Adipose tissue (tissue), 3 donors: Measurements from ENCODE around the gene LBHD2. TPM values are rescaled to one million over a fixed set of nuclear protein-coding genes. Genes with fewer than 3 reads are reported as not detected.

Experiments
- H3K27ac ChIP-seq: one replicate; pipeline ENCODE4 v1.5.1; 2013; ENCODE audit warnings: low read depth, low read length
- WGBS, 3 donors: extraction: QIAGEN DNeasy Blood & Tissue Kit; methylation state at CpG; one replicate each; pipeline ENCODE4 v1.1.7; 2013; 5-methylcytosine and 5-hydroxymethylcytosine counted together
- polyA plus RNA-seq, 3 donors: library from polyadenylated mRNA; stranded (reverse); fragments of 200-250 nt; gene quantifications; one replicate each; pipeline ENCODE4 v1.2.3, GENCODE V29; 2013
- donor health status: healthy with polysubstance abuse.
- donor health status: Bipolar disorder and iron deficiency.
- donor health status: healthy.

The LBHD2 gene
- polyA plus RNA-seq, 3 donors, result 0.09 to 3.6 (median 1.2) TPM

DNA sequence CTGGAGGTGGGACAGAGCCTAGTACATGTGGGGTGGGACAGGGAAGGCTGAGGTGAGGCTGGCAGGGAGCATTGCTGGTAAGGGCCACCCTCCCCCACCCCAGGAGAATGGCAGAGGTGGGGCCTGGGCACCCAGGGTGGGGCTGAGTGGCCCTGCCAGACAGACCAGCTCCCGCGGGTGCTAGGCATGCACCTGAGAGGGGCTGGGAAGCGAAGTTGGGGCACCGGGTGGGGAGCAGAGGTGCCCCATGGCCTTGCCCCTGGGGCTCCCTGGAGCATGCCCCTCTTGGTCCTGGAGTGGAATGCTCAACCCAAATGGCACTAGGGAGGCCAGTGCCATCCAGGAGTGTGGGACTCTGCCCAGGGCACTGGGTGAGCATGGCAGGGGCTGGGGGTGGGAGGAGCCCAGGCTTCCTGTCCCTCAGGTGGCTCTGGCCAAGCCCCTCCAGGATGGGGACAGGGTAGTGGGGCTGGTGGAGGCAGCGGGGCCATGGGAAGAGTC, 40.5 kb downstream of the LBHD2 start:
- H3K27ac ChIP-seq, result no peak overlapping the region
- WGBS, 3 donors, result 75 to 83% (median 77%) methylated on average over 5 of the region's 5 CpGs

- no peak overlapping the region for H3K27ac ChIP-seq
- 80 to 97% (median 82%) methylated on average over 13 of the region's 13 CpGs for WGBS, 3 donors
Observed at GRCh38 chr14:103125098-103126070, 41.4 kb downstream of the LBHD2 start.

DNA sequence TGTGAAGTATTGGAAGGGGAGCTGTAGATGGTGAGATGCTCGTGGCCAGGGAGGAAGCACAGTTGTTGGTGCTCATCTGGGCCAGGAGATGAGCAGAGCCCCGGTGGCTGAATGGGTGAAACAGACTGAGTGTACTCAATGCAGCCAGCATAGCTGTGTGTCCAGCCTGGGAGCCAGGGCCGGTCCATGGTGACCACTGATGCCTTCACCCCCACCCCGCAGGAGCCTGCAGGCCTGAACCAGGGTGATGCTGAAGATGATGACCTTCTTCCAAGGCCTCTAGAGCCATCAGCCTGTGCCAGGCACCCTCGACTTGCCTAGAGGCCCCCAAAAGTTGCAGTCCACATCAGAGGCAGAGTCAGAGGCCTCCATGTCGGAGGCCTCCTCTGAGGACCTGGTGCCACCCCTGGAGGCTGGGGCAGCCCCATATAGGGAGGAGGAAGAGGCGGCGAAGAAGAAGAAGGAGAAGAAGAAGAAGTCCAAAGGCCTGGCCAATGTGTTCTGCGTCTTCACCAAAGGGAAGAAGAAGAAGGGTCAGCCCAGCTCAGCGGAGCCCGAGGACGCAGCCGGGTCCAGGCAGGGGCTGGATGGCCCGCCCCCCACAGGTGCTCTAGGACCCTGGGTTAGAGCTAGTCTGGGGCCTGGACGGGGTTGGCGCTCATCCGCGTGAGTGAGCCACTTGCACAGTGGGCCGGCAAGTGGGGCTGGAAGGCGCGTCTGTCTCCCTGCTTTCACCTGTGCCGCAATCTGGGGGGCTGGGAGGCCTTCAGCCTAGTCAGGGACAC, 42.3 kb downstream of the LBHD2 start:
- H3K27ac ChIP-seq, result no peak overlapping the region
- WGBS, 3 donors, result 75 to 84% (median 77%) methylated on average over 22 of the region's 22 CpGs

GRCh38 chr14:103126873-103127304, 42.9 kb downstream of the LBHD2 start:
- 17 to 83% (median 80%) methylated on average over 37 to 62 of the region's 62 CpGs for WGBS, 3 donors
- no peak overlapping the region for H3K27ac ChIP-seq

DNA sequence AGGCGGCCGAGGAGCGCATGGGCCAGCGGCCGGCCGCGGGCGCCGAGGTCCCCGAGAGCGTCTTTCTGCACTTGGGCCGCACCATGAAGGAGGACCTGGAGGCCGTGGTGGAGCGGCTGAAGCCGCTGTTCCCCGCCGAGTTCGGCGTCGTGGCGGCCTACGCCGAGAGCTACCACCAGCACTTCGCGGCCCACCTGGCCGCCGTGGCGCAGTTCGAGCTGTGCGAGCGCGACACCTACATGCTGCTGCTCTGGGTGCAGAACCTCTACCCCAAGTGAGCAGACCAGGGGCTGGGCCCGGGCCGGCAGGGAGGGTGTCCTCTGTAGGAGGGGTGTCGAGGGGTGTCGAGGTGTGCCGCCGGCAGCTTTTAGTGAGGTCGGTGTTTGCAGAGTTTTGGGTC, 43.3 kb downstream of the LBHD2 start:
- no peak overlapping the region for H3K27ac ChIP-seq
- WGBS, 3 donors, result 47 to 84% (median 74%) methylated on average over 32 to 39 of the region's 39 CpGs

DNA sequence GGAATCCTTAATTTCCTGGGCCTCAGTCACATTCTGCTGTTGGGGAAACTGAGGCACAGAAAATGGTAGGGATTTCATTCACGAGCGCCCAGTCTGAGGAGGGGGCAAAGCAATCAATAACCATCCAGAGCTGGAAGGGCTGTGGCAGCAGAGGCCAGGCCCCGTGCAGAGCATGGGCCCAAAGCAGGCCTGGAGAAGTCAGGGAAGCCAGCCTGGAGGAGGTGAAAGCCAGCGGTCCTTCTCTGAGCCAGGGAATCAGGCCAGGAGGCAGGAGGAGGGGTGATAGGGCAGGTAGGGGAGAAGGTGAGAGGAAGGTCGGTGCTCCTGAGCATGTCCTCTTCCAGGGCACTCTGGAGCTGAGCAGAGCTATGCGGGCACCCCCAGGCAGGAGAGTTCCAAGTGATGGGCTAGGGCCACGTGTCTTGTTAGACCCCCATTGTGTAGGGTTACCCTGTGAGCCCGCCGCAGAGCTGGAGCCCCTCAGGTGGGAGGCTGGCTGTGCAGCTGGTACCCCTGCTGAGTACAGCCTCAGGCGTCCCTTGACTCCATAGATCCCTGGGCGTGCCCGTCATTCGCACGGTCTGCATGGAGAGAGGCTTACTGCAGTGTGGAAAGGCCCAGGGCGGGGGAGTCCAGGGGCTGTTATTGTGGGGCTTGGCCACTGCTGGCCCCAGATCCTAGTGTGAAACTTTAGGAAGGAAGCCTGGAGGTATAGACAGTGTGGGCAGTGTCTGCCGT, 44.0 kb downstream of the LBHD2 start:
- no peak overlapping the region for H3K27ac ChIP-seq
- WGBS, 3 donors, result 86 to 92% (median 88%) methylated on average over 16 of the region's 16 CpGs

DNA sequence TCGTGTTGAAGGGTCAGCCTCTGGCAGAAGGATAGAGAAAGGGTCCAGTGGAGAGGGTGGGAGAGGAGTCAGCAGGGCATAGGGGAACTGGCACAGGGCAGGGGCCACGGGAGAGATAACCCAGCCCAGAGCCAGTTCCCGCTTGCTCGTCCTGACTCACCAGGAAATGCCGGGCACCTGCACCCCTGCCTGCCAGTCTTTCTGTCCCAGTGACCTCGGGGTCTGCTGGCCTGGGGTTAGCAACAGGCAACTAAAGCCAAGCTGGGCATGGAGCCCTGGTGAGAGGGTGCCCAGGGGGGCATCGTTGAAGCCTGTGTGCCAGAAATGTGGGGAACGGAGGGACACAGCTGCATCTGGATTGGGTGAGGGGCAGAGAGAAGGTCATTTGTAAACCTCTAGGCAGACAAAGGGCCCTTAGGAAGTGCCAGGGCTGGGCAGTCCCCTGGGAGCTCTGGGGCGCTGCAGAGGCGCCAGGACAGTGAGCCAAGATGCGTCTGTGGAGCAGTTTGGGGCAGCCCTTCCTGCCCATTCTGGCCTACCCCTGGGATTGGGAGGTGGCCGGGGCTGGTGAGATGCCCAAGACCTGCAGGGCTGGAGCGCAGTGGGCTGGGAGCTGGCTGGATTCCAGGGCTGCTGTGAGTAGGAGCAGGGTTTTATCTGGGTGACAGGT, 44.8 kb downstream of the LBHD2 start:
- H3K27ac ChIP-seq, result no peak overlapping the region
- 51 to 60% (median 59%) methylated on average over 13 of the region's 13 CpGs for WGBS, 3 donors

GRCh38 chr14:103129301-103130016, 45.4 kb downstream of the LBHD2 start:
- WGBS, 3 donors, result 91 to 96% (median 92%) methylated on average over 12 of the region's 12 CpGs
- no peak overlapping the region for H3K27ac ChIP-seq

DNA sequence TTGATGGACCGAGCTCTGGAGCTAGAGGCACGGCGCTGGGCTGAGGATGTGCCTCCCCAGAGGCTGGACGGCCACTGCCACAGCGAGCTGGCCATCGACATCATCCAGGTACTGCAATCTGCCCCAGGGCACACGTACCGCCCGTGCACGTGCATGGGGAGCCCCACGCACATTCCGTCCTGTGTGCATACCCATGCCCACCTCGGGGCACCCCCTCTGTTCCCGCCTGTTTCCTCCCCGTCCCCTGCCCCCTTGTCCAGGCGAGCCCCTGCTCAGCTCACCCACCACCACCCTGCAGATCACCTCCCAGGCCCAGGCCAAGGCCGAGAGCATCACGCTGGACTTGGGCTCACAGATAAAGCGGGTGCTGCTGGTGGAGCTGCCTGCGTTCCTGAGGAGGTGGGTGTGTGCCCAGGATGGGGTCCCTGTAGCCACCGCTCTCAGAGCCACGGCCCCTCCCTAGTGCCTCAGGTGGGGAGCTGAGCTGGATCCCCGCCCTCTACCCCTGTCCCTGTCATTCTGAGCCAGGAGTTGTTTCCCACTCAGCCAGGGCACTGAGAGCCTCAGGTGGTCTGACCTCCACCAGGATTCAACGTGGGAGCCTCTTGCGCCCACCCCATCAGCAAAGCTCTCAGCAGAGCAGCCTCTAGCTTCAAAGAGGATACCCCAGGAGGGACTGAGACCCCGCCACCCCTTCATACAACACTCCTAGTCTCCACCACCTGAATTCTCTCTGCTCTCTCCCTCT, 46.2 kb downstream of the LBHD2 start:
- WGBS, 3 donors, result 90 to 92% (median 90%) methylated on average over 25 to 26 of the region's 26 CpGs
- no peak overlapping the region for H3K27ac ChIP-seq

DNA sequence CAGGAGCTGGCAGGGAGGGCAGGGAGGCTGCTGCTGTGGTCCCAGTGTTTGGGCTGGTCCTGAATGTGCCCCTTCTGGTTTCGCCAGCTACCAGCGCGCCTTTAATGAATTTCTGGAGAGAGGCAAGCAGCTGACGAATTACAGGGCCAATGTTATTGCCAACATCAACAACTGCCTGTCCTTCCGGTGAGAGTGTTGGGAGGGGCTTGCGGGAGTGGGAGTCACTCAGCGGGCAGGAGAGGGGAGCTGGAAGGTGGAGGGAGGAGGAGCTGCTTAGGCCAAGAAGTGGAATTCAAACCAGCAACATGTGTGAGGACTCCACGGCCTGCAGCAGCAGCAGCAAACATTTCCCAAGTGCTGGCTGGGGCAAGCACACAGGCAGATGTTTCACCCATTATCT, 47.0 kb downstream of the LBHD2 start:
- H3K27ac ChIP-seq, result no peak overlapping the region
- WGBS, 3 donors, result 31 to 67% (median 66%) methylated on average over 8 of the region's 8 CpGs

DNA sequence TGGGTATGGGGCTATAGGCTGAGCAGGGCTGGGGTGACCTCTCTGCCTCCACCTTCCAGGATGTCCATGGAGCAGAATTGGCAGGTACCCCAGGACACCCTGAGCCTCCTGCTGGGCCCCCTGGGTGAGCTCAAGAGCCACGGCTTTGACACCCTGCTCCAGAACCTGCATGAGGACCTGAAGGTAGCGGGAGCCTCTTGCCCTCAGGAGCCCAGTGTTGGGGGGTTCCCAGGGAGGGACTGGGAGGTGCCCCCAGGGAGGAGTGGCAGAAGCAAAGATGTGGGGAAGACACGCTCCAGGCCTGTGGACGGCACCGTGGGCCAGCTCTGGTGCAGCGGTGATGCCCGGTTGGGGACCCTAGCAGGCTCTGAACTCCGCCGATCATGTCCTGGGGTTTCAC, 47.6 kb downstream of the LBHD2 start:
- no peak overlapping the region for H3K27ac ChIP-seq
- WGBS, 3 donors, result 84 to 99% (median 91%) methylated on average over 7 to 9 of the region's 9 CpGs

DNA sequence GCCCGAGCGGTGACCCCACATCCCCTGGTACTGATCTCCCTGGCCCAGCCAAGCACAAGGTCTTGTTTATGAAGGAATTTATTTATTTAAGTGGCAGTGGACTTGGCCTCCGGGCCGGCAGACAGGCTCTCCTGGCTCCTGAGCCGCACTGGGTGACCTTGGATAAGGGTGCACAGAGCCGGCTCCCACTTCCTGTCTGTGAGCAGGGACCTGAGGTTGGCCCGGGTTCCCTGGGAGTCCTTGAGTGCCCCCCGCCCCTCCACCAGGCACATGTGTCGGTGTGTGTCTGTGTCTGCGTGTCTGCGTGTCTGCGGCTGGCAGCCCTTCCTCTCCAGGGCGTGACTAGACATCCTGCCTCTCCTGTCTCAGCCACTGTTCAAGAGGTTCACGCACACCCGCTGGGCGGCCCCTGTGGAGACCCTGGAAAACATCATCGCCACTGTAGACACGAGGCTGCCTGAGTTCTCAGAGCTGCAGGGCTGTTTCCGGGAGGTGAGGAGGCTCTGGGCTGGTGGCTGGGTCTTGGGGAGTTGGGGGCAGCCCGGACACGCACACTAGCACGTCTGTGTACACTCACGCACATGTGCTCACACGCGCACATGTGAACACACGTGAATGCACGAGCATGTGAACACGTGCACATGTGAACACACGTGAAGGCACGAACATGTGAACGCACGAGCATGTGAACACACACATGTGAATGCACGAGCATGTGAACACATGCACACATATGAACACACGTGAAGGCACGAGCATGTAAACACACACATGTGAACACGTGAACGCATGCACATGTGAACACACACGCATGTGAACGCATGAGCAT, 48.6 kb downstream of the LBHD2 start:
- no peak overlapping the region for H3K27ac ChIP-seq
- WGBS, 3 donors, result 58 to 84% (median 82%) methylated on average over 39 of the region's 39 CpGs

GRCh38 chr14:103133210-103134140, 49.5 kb downstream of the LBHD2 start:
- 81 to 92% (median 88%) methylated on average over 25 of the region's 25 CpGs for WGBS, 3 donors
- H3K27ac ChIP-seq, result no peak overlapping the region

DNA sequence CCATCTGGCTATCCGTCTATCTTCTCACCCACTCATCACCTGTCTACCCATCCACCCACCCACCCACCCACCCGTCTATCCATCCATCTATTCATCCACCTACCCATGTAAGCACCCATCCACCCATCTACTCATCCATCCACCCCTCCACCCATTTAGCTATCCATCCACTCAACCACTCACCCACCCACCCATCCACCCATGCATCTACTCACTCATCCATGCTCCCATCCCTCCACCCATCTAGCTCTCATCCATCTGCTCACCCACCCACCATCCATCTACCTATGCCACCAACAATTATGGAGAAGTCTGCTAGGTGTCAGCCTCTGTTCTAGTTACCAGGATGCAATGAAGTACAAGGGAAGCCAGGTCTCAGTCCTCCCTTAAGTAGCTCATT, 50.4 kb downstream of the LBHD2 start:
- 38 to 78% (median 66%) methylated on average over 2 of the region's 2 CpGs for WGBS, 3 donors

GRCh38 chr14:103134919-103135318, 50.9 kb downstream of the LBHD2 start:
- 91 to 95% (median 92%) methylated on average over 14 of the region's 14 CpGs for WGBS, 3 donors

More for the DNA sequence above, 50.4 kb downstream of the LBHD2 start:
- no peak overlapping the region for H3K27ac ChIP-seq

More at GRCh38 chr14:103134919-103135318, 50.9 kb downstream of the LBHD2 start:
- no peak overlapping the region for H3K27ac ChIP-seq
